CD4-positive, alpha-beta T cell treated with Interleukin-17A for 4 hours (primary cell): Measurements from ENCODE around the gene PDE4D.

Experiments
- DNase-seq: peaks from one replicate; pipeline ENCODE4 v3.0.0-alpha.2; 2020; ENCODE audit warnings: mixed read lengths

The PDE4D gene

DNA sequence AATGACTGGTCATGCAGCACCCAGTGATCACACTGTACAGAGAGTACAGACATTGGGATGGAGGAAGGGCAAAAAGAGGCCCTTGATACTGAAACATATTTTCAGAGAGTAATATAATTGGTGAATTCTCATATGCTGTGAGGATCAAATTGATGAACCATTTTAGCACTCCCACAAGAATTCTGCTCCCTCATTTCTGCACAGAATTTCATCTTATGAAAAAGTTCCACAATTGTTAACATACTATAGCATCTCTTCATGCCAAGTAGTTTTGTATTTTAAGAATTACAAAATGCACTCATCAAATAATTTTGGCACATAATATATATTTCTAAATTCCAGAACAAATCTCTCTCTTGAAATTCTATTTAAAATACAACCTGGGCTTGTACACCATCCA, 351.2 kb downstream of the PDE4D start:
- no peak for DNase-seq

DNA sequence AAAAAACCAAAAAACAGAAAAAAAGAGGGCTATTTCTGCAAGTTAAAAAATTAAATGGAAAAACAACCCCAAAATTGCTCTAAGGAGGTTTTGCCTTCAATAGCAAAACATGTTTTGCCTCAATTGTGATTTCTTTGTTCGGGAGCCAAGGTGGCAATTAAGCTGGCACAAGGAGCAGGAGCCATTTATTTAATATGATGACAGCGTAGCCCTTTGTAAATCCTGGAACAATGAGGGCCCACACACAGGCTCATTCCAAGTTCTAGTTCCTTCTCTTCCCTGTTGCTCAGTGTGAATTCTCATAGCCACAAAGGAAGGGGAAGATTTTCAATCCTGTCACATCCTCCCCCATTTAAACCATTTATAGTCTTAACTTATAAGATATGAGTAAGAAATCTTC, 353.2 kb downstream of the PDE4D start:
- no peak for DNase-seq

DNA sequence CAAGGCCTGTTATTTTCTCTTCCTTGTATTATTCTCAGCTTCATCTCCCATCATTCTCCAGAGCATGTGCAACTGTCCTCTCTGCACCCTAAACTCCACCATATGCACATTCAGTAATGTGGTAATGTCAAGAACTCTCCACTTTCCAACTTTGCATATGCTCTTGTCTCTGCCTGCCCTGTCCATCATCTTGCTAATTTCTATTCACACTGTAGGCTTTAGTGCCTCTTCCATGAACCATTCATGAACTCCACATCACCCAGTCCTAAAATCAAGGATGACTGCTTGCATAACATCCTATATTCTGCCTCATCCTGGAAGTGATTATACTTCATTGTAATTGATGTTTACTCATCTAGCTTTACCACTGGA, 354.8 kb downstream of the PDE4D start:
- DNase-seq, result no peak

DNA sequence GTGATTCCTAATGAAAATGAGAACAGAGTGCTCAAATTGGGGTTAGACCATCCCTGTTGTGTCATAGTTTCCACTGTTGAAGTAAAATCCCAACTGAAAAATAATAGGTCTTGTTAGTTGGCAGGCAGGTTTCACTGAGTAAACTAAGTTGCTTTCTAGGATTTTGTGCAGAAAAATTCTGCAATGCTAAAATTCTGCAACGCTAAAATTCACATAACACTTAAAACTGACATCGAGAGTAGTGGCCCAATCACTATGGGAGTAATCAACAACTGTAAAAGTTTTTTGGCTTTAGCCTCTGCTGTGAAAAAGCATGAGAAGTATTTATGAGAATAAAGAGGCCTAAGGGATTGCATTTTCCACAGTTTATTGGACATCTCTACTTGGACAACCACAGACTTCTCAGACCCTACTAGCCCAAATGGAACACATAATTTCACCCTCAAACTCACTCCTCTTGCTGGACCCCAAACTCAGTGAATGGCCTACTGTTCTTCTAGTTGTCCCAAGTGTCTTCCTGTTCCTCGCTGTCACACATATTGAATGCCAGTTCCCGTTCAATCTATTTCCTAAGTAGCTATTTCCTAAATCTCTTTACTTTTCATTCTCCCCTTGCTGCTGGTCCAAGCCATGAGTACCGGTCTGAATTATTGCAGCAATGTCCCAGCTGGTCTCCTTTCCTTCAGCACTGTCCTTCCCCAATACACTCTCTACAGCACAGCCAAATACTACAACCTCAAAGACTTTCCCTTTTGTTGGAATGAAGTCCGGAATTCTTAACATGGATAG, 355.4 kb downstream of the PDE4D start:
- no peak for DNase-seq

DNA sequence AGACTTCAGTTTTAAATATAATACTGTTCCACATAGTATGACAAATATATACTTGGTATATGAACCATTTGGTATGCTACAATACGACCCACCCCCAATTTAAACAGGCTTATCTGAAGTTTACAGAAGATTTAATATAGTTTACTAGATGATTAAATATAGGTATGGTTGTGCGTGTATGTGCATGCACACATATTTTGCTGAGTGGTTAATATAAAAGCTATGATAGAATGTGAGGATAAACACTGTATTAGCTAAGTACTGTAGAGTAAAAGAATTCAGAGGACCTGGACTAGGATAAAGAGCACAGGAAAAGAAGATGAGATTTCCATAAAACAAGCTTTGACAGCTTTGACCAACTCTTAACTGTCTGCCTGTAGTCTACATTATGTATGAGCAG, 356.7 kb downstream of the PDE4D start:
- DNase-seq, result no peak

DNA sequence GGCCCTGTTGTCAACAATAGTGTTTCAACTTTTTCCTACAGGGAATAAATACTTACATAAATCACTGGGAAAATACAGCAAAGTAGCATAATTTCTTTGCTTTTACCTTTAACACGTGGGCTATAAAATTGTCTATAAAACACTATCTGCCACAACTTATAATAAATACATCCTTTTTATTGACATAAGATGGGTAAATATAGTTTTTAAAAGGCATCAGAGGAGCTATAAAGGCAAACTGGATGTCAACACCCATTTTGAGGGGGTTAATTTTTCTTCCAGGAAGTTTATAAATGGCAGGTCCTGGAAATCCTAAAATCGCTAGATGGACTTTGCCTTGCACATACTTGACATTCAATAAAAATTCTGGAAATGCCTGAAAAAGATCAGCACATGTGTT, 358.0 kb downstream of the PDE4D start:
- no peak for DNase-seq

DNA sequence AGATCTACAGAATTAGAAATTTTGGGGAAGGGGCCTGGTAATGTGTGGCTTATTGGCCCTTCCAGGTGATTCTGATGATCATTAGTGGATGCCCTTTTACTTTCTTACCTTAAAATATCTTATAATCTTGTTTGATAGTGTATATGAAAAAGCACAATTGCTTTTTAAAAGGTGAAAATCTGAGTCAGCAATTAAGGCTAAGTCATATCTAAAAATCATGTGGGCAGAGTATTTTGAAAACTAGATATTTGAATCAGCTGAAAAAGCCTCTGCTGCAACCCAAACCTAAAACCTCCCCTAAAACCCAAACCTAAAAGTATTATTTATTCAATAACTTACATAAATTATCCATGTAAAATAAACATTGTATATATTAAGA, 359.8 kb downstream of the PDE4D start:
- no peak for DNase-seq

DNA sequence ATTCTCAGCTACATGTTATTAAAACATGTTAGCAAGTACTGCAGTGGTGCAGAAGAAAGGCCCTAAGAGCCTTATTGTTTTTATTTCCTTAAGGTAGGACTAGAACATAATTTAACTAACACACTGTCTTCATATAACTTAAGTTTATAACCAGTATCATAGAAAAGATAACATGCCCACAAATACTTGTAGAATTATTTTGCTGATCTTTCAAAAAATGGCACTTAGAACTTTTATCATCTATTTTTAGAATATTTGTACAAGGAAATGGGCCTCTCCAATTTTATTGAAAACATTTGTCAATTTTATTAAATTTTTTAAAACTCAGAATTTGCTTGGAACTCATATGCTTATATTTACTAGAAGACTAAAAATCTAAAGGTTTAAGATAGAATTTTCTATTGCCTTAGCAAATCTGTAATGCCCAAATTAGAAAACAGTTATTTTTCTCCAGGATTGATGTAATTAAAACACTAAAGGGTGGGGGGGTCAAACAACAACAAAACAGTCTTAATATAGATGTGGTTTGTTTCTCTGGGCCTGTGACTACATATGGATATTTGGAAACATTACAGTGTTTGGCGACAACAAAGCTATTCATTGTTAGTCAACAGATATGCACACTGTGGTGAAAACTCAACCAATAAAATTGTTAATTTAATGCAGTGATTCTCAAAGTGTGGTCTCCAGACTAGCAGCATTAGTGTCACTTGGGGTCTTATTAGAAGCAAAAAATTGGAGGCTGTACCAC, 360.4 kb downstream of the PDE4D start:
- DNase-seq, result no peak

DNA sequence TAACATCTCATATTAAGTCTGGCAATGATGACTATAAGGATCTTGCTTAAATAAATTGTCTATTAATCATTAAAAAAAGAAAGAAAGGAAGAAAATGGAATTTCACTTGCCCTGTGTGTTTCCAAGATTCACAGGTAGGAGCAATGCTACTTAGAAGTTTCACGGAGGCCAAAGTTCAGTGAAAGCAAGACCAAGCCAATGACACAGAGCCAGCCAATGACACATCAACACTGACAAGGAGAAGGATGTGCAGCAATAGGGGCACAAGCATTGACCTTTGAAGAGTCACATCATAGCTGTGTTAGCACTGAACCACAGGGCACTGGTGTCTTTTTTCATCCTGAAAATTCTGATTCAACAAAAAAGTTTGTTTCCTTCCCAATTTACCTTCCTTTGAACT, 364.3 kb downstream of the PDE4D start:
- no peak for DNase-seq

DNA sequence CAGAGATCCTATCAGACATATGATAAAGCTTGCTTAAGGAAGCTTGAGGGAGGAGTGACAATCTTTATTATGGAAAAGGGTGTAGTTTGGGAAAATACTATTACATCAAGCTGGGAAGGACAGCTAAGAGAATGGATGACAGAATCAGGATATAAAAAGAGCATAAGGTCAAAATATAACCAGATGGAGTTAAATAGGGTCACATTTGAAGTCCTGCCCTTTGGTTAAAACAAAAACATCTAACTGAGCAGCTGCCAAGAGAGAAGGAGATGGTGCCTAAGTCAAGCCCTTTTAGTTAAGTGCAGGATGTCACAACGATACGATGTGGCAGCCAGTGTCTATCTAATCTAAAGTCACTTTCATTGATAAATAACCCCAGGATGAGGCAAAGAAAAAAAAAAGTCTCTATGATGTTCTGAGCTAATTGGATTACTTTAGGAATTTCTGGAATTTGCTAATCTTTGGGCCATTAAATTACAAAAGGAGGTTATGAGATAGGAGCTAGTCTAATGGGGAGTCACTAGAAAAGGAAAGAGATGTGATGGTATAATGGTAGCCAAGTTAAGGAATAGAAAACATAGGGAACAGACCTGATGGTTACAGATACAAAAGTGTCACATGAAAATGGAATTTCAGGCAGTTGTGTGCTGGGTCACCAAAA, 365.2 kb downstream of the PDE4D start:
- no peak for DNase-seq

DNA sequence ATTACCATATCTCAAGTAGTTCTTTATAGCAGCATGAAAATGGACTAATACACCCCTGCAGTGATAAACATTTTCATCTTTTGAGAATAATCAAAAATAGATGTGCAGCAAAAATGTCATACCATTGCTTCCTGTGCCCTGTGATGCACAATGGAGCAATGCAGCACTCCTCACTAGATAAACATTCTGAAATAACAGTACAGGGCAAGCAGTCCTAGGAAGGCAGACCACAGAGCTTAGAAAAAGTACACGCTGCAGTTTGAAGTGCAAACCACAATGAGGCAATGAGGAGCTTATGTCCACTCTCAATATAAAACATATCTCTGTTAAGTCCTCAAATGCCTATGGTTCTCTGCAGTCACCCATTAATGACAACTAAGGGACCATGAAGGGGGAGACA, 367.6 kb downstream of the PDE4D start:
- no peak for DNase-seq

DNA sequence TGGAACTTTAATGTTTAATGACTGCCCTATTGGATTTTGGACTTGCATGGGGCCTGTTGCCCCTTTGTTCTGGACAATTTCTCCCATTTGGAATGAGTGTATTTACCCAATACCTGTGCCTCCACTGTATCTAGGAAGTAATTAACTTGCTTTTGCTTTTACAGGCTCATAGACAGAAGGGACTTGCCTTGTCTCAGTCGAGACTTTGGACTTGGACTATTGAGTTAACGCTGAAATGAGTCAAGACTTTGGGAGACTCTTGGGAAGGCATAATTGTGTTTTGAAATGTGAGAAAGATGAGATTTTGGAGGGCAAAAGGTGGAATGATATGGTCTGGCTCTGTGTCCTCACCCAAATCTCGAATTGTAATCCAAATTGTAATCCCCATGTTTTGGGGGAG, 368.2 kb downstream of the PDE4D start:
- no peak for DNase-seq

DNA sequence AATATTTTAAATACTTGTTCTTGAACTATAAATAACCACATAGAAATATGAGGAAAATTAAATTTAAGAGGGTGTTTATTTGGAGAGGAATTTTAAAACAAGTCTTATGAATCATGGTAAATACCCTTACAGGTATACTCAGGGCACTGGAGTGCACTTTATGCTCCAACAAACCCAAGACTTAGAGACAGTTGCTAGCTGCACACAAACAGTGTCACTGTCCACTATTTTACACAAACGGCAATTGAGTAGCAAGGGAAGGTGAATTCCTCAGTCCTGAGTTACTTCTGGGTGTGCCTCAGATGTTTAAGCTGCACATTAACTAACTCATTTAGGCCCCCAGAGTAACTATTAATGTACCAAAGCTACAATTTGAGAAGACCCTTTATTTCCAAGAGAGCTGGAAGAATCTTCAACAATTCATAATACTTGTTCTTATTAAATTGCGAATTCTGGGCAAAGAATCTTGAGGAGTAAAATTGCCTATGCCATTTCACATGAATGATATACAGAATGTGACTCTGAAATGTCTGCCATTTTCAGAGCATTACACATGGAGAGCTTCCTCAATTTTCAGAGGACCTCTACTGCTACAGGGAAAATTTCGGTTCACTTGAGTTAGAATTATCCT, 371.2 kb downstream of the PDE4D start:
- DNase-seq, result no peak

DNA sequence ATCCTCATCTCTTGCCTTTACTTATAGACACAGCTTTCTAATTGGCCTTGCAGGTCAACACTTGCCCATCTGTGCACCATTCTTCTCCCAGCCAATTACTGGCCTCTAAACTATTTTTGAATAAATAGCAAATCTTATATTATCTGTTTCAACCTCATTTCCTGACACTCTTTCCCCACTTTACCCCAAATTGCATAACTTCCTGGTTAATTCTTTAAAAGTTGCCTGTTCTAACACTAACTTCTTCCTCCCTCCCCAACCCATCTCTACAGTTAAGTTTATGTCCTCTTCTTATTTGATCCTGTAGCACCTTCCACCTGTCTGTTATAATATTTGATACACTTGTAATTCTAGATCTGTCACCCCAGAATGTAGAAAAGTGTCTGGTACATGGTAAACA, 372.1 kb downstream of the PDE4D start:
- no peak for DNase-seq

DNA sequence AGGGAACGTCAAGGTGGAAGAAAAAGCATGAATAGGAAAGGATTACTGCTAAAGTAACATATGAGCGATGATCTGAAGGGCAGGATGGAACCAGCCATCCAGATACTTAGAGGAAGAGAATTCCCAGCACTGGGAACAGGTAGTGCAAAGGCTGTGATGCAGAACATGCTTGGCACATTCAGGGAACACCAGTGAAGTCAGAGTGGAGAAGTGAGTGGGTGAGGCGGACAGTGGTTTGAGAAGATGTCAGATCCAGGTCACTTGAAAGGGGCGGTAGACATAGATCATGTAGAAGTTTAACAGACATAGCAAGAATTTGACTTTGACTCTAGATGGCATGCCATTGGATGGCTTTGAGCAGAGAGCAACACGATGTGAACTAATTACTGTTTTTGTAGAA, 374.2 kb downstream of the PDE4D start:
- no peak for DNase-seq

DNA sequence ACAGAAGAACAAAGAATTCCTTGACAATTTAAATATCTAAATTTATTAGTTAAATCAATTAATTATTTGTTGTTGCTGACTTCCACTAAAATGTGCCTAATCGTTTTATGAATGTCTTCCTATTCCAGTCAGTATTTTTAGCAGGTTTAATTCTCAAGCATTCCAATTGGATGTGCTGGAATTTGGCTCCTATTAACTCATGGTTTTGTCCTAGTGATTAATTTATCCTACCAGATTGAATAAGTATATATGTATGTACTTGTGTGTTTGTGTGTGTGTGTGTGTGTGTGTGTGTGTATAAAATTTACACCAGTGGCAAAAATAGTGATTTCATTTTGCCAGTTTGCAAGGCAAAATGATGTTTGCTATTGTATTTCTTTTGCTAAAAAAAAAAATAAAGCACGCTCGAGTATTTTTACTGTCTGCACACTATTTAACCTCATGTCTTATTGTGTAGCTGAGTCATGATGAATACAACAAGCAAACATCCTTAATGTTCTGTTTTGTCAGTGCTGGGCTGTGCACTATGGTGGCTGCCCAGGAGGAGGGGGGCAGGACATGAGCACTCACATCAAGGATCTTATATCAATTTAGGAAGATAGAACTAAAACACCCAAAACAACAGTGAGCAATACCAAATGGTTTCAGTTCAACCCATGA, 375.5 kb downstream of the PDE4D start:
- no peak for DNase-seq

DNA sequence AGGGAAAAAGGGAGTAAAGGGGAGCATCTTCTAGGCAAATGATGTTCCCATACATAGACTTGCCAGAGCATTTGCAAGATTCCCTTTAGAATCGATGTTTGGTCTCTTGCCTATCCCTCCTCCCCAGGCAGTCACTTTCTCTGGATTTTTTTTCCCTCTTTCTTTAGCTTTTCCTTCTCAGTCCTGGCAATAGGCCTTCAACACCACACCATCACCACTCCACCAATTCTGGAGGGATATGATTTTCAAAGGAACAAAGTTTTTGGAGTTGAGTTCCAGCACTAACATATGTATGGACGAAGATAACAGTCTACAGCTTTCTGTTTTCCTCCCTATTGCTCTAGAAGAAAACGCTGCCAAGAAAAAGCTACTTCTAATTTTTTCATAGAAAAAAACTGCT, 377.4 kb downstream of the PDE4D start:
- DNase-seq, result no peak

DNA sequence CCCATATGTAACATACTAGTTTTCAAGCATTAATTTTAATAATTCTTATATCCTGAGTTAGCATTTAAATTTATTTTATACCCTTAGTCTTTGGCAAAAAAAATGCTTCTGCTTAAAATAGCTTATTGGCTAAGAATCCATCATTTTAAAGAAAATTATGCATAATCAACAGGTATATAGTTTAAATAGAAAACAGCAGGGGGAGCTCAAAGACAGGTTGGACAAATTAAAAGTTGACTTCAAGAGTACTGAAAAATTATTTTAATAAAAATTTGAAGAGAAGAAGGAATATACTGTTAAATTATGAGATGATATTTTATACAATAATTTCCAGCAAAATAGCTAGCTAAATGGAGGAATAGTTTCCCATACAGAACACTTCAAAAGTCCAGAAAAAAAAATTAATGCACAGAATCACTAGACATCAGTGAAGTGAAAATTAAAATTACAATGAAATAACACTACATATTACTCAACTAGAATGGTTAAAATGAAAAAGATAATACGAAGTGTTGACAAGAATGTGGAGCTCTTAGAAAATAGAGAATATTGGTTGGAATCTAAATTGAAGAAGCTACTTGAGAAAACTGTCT, 387.1 kb downstream of the PDE4D start:
- no peak for DNase-seq

DNA sequence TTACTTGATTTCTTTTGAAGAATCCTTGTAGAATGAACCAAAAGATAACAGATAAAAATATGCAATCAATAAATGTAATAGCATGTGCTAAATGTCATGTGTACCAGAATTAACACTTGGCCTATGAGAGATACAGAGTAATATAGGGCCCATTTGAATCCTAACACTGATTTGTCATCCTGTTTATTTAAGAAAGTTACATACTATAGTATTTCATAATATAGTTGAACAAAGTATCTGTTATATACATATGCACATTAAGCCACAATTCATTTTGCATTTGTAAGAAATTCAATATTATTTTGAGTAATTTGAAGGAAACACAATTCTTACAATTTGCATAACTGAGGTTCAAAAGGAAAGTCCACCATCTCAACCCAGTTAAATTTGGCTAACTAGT, 389.5 kb downstream of the PDE4D start:
- no peak for DNase-seq

DNA sequence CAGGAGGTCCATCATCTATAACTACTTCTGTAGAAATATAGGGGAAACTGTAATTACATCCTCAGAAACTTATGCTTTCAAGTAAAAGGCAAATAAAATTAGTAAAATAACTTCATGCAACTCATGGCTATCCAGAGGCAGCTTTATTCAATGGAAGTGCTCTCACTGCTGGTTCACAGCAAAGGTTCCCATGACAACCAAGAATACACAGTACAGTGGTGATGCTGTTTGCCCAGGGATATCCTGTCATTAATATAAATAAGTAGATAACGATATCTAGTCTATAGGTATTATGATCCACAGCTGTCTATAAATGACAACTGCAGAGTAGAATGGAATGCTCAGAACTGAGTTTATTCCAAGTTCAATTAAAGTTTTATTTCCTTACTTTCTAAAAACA, 390.3 kb downstream of the PDE4D start:
- no peak for DNase-seq

DNA sequence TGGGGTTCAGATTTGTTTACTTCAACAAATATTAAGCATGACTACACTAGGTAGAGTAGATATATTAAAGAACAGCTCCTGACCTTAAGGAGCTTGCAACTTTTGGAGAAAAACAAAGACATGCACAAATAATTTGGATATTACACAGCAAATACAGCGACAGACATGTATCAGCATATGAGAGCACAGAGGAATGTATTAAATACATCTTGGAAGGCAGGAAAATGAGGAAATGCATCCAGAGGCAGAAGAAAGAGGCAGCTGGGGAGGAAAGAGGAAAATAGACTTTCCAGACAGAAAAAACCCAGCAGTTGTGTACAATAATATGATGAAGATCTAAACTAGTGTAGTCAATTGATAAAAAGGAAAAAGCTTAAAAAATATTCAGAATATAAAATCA, 392.2 kb downstream of the PDE4D start:
- DNase-seq, result no peak

DNA sequence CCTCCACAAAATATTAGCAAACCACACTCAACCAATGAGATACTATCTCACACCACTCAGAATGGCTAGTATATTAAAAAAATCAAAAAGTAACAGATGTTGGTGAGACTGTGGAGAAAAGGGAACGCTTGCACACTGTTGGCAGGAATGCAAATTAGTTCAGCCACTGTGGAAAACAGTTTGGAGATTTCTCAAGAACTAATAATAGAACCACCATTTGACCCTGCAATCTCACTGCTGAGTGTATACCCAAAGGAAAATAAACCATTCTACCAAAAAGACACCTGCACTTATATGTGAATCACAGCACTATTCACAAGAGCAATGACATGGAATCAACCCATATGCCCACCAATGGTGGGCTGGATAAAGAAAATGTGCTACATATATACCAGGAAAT, 393.5 kb downstream of the PDE4D start:
- no peak for DNase-seq

DNA sequence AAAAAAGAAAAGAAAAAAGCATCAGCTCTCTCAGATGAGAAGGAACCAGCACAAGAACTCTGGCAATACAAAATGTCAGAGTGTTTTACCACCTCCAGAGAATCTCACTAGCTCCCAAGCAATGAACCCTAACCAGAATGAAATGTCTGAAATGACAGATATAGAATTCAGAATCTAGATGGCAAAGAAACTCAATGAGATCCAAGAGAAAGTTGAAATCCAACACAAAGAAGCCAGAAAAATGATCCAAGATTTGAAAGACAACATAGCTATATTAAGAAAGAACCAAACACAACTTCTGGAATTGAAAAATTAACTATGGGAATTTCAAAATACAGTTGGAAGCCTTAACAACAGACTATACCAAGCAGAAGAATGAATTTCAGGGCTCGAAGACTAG, 396.3 kb downstream of the PDE4D start:
- no peak for DNase-seq
